HepG2 (cell line): ENCODE results near the gene UBE2H. TPM values are rescaled to one million over a fixed set of nuclear protein-coding genes. Genes with fewer than 3 reads are reported as not detected.
A peak's percentile ranks its signal among the peaks of the same experiment; 100 is the strongest.

ENCODE experiments used
- ARNT2 ChIP-seq: sonication (generic); formaldehyde crosslinking; IDR thresholded peaks from 2 replicates; pipeline ENCODE4 v1.8.0; 2022; ENCODE audit warnings: mild to moderate bottlenecking, low read depth, missing genetic modification reagents, moderate library complexity
- CHD4 ChIP-seq: fragments of 200-600 bp; sonication (generic); IDR thresholded peaks from 2 replicates; pipeline ENCODE4 v1.7.0; 2017; ENCODE audit warnings: mild to moderate bottlenecking, low read length, borderline replicate concordance
- GATA4 ChIP-seq: sonication (generic); IDR thresholded peaks from 2 replicates; pipeline ENCODE4 v1.6.1; 2016; ENCODE audit warnings: antibody characterized with exemption, low read depth, borderline replicate concordance
- GATAD1 ChIP-seq: IDR thresholded peaks from 2 replicates; pipeline ENCODE4 v1.6.1; 2016; ENCODE audit warnings: missing genetic modification reagents, missing compliant biosample characterization
- HNRNPK ChIP-seq: fragments of 200-400 bp; formaldehyde crosslinking; IDR thresholded peaks from 2 replicates; pipeline ENCODE4 v1.6.1; 2018; ENCODE audit warnings: low read length, low read depth, moderate library complexity, mild to moderate bottlenecking; ENCODE audit not compliant: poor library complexity, severe bottlenecking
- HOXA9 ChIP-seq: sonication (generic); formaldehyde crosslinking; IDR thresholded peaks from 2 replicates; pipeline ENCODE4 v1.8.1; 2022; ENCODE audit warnings: missing genetic modification reagents, mild to moderate bottlenecking, moderate library complexity, borderline replicate concordance
- NFIB ChIP-seq: sonication (generic); formaldehyde crosslinking; IDR thresholded peaks from 2 replicates; pipeline ENCODE4 v1.9.0; 2021; ENCODE audit warnings: missing genetic modification reagents, mild to moderate bottlenecking, borderline replicate concordance
- REPIN1 ChIP-seq: sonication (generic); formaldehyde crosslinking; IDR thresholded peaks from 2 replicates; pipeline ENCODE4 v1.8.0; 2022; ENCODE audit warnings: missing genetic modification reagents, low read depth, mild to moderate bottlenecking, borderline replicate concordance
- ZBTB42 ChIP-seq: sonication (generic); formaldehyde crosslinking; IDR thresholded peaks from 2 replicates; pipeline ENCODE4 v1.5.0; 2020; ENCODE audit warnings: mild to moderate bottlenecking, missing genetic modification reagents
- ZFP36L1 ChIP-seq: sonication (generic); formaldehyde crosslinking; IDR thresholded peaks from 2 replicates; pipeline ENCODE4 v1.8.0; 2022; ENCODE audit warnings: mild to moderate bottlenecking, missing genetic modification reagents, moderate library complexity
- ZNF225 ChIP-seq: sonication (generic); formaldehyde crosslinking; IDR thresholded peaks from 2 replicates; pipeline ENCODE4 v1.4.0; 2020; ENCODE audit warnings: mild to moderate bottlenecking, missing genetic modification reagents
- ZNF33B ChIP-seq: sonication (generic); formaldehyde crosslinking; IDR thresholded peaks from 2 replicates; pipeline ENCODE4 v1.5.1; 2020; ENCODE audit warnings: mild to moderate bottlenecking, missing genetic modification reagents
- ZNF34 ChIP-seq: sonication (generic); formaldehyde crosslinking; IDR thresholded peaks from 2 replicates; pipeline ENCODE4 v1.4.0; 2020; ENCODE audit warnings: mild to moderate bottlenecking, missing genetic modification reagents, borderline replicate concordance
- ZNF503 ChIP-seq: sonication (generic); formaldehyde crosslinking; IDR thresholded peaks from 2 replicates; pipeline ENCODE4 v1.4.0; 2020; ENCODE audit warnings: missing genetic modification reagents
- ZNF572 ChIP-seq: sonication (generic); formaldehyde crosslinking; IDR thresholded peaks from 2 replicates; pipeline ENCODE4 v1.5.1; 2020; ENCODE audit warnings: mild to moderate bottlenecking, missing genetic modification reagents
- ZNF773 ChIP-seq: sonication (generic); formaldehyde crosslinking; IDR thresholded peaks from 2 replicates; pipeline ENCODE4 v1.4.0; 2020; ENCODE audit warnings: missing genetic modification reagents, borderline replicate concordance
- ZSCAN29 ChIP-seq: sonication (generic); formaldehyde crosslinking; conservative IDR thresholded peaks from 2 replicates; pipeline ENCODE4 v1.4.0; 2020; ENCODE audit warnings: mild to moderate bottlenecking, missing genetic modification reagents
- polyA plus RNA-seq, 8 experiments: library from polyadenylated mRNA; depleted of rRNA in 3 of 8; stranded (reverse) in 7 of 8; unstranded in 1 of 8; fragments of >200 nt; fragmentation: Illumina TruSeq in 4 of 8; extraction: Trizol in 4 of 8; gene quantifications; 2 replicates each; pipeline versions ENCODE4 v1.2.1 to v1.2.3, GENCODE V29; 2011 to 2016; ENCODE audit warnings: low read depth in 4 of 8, missing spikeins in 1 of 8, mixed read lengths in 1 of 8; ENCODE audit not compliant: insufficient read depth in 1 of 8
- total RNA-seq, 5 experiments: library from RNA; depleted of rRNA; stranded (reverse); fragments of >200 nt; fragmentation: Illumina TruSeq; extraction: Trizol; gene quantifications; 2 replicates each; pipeline ENCODE4 v1.2.3, GENCODE V29; 2016; ENCODE audit warnings: low read depth in 1 of 5
- TF ChIP-seq, protein P1 (sequence below): sonication (generic); formaldehyde crosslinking; IDR thresholded peaks from 2 replicates; pipeline ENCODE4 v1.4.0; 2020; ENCODE audit warnings: missing genetic modification reagents, borderline replicate concordance
- TF ChIP-seq, protein P2 (sequence below): sonication (generic); formaldehyde crosslinking; IDR thresholded peaks from 2 replicates; pipeline ENCODE4 v1.8.1; 2023; ENCODE audit warnings: mild to moderate bottlenecking, missing genetic modification reagents, borderline replicate concordance
- TF ChIP-seq, protein P3 (sequence below): sonication (generic); formaldehyde crosslinking; conservative IDR thresholded peaks from 2 replicates; pipeline ENCODE4 v1.8.0; 2022; ENCODE audit warnings: mild to moderate bottlenecking, moderate library complexity, missing genetic modification reagents
- TF ChIP-seq, protein P4 (sequence below): sonication (generic); formaldehyde crosslinking; conservative IDR thresholded peaks from 2 replicates; pipeline ENCODE4 v1.8.1; 2023; ENCODE audit warnings: missing genetic modification reagents

Gene UBE2H
- total and polyA plus RNA-seq, 2 of the 13 experiments (the other 11 are each of a cell fraction or from before 2014, with no cell fraction given): 15.5 to 40.1 TPM

DNA sequence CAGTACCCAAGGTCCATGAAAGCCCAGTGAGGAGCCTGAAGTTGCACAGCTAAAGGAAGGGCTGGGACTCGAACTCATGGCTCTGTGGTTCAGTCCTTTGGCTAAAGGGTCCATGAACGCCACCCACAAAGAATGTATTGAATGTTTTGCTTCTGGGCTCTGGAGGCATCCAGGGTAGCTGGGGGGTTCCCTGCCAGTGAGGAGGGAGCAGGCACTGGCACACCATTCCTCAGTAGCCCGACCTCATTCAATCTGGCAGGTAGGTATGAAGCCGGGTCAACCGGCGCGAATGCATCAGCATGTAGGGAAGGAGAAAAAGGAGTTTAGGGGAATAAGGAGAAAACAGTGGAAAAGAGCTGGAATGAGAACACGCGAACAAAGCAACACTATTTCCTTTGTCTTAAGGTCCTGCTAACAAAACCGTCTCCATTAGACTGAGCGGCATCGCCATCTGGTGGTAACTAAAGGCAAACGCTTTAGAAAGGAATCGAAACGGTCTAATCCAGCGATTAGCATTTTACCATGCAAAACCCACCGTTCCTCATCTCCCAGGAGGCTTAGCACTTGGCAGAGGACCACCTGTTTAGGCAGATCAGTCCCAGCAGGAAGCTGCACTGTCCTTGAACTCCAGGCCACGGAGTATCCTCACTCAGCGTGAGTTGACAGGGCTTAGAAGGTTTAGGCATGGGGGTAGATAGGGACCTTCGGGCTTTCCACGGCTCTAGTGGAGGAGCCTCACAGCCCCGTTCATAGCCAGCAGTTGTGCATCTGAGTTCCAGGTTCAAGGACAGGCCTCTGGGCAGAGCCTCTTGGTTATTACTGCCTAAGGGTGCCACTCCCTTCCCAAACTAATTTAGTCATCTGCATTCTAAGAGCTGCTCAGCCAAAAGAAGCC, 122.8 kb downstream of the UBE2H start (continued):
- TF ChIP-seq ZFP36L1 (CRISPR knock-in tag) (no peak), HNRNPK (no peak), ZNF773 (CRISPR knock-in tag) (no peak), ZNF34 (CRISPR knock-in tag) (no peak), ZNF225 (no peak), GATA4 (no peak), ZNF33B (CRISPR knock-in tag) (no peak), ARNT2 (CRISPR knock-in tag) (no peak), ZNF503 (CRISPR knock-in tag) (no peak), ZNF572 (CRISPR knock-in tag) (no peak), NFIB (no peak), CHD4 (no peak), HOXA9 (no peak), ZBTB42 (CRISPR knock-in tag) (no peak), ZSCAN29 (0 out of 2 replicates have a peak, but pooled peaks have one; percentile 35), GATAD1 (CRISPR knock-in tag) (no peak), REPIN1 (no peak)
- TF ChIP-seq, protein P1, sequence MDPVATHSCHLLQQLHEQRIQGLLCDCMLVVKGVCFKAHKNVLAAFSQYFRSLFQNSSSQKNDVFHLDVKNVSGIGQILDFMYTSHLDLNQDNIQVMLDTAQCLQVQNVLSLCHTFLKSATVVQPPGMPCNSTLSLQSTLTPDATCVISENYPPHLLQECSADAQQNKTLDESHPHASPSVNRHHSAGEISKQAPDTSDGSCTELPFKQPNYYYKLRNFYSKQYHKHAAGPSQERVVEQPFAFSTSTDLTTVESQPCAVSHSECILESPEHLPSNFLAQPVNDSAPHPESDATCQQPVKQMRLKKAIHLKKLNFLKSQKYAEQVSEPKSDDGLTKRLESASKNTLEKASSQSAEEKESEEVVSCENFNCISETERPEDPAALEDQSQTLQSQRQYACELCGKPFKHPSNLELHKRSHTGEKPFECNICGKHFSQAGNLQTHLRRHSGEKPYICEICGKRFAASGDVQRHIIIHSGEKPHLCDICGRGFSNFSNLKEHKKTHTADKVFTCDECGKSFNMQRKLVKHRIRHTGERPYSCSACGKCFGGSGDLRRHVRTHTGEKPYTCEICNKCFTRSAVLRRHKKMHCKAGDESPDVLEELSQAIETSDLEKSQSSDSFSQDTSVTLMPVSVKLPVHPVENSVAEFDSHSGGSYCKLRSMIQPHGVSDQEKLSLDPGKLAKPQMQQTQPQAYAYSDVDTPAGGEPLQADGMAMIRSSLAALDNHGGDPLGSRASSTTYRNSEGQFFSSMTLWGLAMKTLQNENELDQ (CRISPR knock-in tag): no peak
- TF ChIP-seq, protein P2, sequence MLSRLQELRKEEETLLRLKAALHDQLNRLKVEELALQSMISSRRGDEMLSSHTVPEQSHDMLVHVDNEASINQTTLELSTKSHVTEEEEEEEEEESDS (CRISPR knock-in tag): no peak
- TF ChIP-seq, protein P3, sequence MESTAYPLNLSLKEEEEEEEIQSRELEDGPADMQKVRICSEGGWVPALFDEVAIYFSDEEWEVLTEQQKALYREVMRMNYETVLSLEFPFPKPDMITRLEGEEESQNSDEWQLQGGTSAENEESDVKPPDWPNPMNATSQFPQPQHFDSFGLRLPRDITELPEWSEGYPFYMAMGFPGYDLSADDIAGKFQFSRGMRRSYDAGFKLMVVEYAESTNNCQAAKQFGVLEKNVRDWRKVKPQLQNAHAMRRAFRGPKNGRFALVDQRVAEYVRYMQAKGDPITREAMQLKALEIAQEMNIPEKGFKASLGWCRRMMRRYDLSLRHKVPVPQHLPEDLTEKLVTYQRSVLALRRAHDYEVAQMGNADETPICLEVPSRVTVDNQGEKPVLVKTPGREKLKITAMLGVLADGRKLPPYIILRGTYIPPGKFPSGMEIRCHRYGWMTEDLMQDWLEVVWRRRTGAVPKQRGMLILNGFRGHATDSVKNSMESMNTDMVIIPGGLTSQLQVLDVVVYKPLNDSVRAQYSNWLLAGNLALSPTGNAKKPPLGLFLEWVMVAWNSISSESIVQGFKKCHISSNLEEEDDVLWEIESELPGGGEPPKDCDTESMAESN (CRISPR knock-in tag): 0 out of 2 replicates have a peak, but pooled peaks have one; percentile 42
- TF ChIP-seq, protein P4, sequence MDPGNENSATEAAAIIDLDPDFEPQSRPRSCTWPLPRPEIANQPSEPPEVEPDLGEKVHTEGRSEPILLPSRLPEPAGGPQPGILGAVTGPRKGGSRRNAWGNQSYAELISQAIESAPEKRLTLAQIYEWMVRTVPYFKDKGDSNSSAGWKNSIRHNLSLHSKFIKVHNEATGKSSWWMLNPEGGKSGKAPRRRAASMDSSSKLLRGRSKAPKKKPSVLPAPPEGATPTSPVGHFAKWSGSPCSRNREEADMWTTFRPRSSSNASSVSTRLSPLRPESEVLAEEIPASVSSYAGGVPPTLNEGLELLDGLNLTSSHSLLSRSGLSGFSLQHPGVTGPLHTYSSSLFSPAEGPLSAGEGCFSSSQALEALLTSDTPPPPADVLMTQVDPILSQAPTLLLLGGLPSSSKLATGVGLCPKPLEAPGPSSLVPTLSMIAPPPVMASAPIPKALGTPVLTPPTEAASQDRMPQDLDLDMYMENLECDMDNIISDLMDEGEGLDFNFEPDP (CRISPR knock-in tag): no peak
